ENCODE measurements around the gene CAMK2G.
A peak's percentile ranks its signal among the peaks of the same experiment; 100 is the strongest.

CAMK2G gene

GRCh38 chr10:73812657-73813056, 61.7 kb downstream of the CAMK2G start:
- no peak overlapping the region for H3K4me3 ChIP-seq (ENCODE audit: low read length)
- no peak for DNase-seq (ENCODE audit: low read depth)
- no peak for TF ChIP-seq CTCF (IDR thresholded peaks at IDR 0.05; ENCODE audit: insufficient read depth, low read depth, low read length, missing control alignments)

GRCh38 chr10:73810735-73811465, 63.5 kb downstream of the CAMK2G start:
- H3K4me3 ChIP-seq (ENCODE audit: low read length) = peak overlapping the region; percentile 60
- DNase-seq (ENCODE audit: low read depth) = peak; percentile 35

GRCh38 chr10:73810358-73810734, 64.0 kb downstream of the CAMK2G start:
- peak overlapping the region; percentile 60 for H3K4me3 ChIP-seq (ENCODE audit: low read length)
- TF ChIP-seq CTCF (IDR thresholded peaks at IDR 0.05; ENCODE audit: insufficient read depth, low read depth, low read length, missing control alignments) = no peak
- DNase-seq (ENCODE audit: low read depth) = no peak

More at GRCh38 chr10:73810735-73811465, 63.5 kb downstream of the CAMK2G start:
- TF ChIP-seq CTCF (IDR thresholded peaks at IDR 0.05; ENCODE audit: insufficient read depth, low read depth, low read length, missing control alignments) = no peak

- no peak overlapping the region for H3K4me3 ChIP-seq (ENCODE audit: low read length)
- no peak for DNase-seq (ENCODE audit: low read depth)
- no peak for TF ChIP-seq CTCF (IDR thresholded peaks at IDR 0.05; ENCODE audit: insufficient read depth, low read depth, low read length, missing control alignments)
These were observed 65.1 kb downstream of the CAMK2G start for GRCh38 chr10:73809061-73809818.

- no peak for TF ChIP-seq CTCF (IDR thresholded peaks at IDR 0.05; ENCODE audit: insufficient read depth, low read depth, low read length, missing control alignments)
- DNase-seq (ENCODE audit: low read depth) = no peak
- H3K4me3 ChIP-seq (ENCODE audit: low read length) = no peak overlapping the region
These were observed 66.1 kb downstream of the CAMK2G start for GRCh38 chr10:73808021-73808815.

GRCh38 chr10:73807471-73807870, 66.9 kb downstream of the CAMK2G start:
- TF ChIP-seq CTCF (IDR thresholded peaks at IDR 0.05; ENCODE audit: insufficient read depth, low read depth, low read length, missing control alignments) = no peak
- no peak for DNase-seq (ENCODE audit: low read depth)
- H3K4me3 ChIP-seq (ENCODE audit: low read length) = no peak overlapping the region
